HPDE6-E6E7 (cell line): Measurements from ENCODE around the gene TNF.
"Not testable (repeated sequence)": the region's sequence is repeated elsewhere in the genome, so short reads cannot be mapped to it uniquely, and the experiment has no call there.

Experiments used
- DNase-seq: peaks from one replicate; pipeline ENCODE4 v3.0.0; 2011; ENCODE audit warnings: missing footprints; ENCODE audit errors: extremely low spot score

Gene TNF

DNA sequence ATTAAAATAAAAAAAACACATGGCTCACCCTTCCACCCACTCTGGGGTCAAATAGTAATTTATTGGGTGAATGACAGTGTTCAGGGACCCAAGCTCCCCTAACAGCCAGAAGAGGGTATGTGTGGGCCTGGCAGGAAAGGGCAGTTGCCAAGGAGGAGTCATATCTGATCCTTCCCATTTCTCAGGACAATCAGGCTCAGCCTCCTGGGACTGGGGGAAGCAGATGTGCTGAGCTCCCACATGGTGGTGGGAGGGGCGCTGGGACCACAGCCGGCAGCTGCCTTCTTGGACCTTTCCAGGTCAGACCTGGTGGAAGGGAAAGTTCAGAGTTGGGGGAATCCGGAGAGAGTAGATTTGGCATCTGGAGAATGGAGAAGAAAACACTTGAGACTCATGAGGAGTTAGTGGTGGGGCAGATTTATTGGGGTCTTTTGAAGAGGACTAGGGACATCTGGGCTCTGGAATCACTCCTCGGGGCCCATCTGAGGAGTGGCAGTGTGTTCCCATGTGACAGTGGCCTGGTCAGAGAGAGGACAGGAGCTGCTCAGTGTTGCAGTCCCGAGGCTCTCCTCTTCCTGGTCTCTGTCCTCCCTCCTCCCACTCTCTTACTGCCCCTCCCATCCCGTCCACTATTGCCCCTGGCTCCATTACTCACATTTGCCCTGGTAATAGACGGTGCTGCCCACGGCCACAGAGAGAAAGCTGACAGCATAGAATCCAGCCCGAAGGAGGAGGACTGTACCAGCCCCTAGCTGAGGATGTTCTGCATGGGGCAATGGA is 13.7 kb downstream of the TNF start:
- no peak for DNase-seq

DNA sequence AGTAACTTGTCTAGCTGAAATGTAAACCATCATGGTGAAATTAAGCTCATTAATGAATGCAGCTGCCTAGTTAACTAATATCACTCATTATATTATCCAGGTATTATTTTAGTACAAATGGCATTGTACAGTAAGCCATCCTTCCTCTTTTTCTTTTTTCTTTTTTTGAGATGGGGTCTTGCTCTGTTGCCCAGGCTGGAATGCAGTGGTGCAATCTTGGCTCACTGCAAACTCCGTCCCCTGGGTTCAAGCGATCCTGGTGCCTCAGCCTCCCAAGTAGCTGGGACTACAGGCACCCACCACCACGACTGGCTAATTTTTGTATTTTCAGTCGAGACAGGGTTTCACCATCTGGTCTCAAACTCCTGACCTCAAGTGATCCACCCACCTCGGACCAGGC is 15.3 kb downstream of the TNF start:
- DNase-seq: not testable (repeated sequence)

- no peak for DNase-seq
These were observed 17.0 kb downstream of the TNF start for GRCh38 chr6:31592396-31592771.

DNA sequence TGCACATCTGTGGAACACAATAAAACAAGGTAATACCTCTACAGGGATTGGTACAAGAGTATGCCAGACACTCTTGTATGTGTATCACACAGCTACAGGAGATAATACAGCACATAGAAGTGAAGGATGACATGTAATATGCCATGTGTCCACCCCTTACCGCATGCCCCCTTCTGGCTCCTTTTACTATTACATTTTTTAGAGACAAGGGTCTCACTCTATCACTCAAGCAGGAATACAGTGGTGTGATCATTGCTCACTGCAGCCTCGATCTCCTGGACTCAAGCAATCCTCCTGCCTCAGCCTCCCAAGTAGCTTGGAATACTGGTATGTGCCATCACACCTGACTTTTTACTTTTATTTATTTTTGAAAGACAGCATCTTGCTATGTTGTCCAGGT is 21.6 kb downstream of the TNF start:
- DNase-seq: no peak

GRCh38 chr6:31607317-31607716 is 32.0 kb downstream of the TNF start:
- no peak for DNase-seq

DNA sequence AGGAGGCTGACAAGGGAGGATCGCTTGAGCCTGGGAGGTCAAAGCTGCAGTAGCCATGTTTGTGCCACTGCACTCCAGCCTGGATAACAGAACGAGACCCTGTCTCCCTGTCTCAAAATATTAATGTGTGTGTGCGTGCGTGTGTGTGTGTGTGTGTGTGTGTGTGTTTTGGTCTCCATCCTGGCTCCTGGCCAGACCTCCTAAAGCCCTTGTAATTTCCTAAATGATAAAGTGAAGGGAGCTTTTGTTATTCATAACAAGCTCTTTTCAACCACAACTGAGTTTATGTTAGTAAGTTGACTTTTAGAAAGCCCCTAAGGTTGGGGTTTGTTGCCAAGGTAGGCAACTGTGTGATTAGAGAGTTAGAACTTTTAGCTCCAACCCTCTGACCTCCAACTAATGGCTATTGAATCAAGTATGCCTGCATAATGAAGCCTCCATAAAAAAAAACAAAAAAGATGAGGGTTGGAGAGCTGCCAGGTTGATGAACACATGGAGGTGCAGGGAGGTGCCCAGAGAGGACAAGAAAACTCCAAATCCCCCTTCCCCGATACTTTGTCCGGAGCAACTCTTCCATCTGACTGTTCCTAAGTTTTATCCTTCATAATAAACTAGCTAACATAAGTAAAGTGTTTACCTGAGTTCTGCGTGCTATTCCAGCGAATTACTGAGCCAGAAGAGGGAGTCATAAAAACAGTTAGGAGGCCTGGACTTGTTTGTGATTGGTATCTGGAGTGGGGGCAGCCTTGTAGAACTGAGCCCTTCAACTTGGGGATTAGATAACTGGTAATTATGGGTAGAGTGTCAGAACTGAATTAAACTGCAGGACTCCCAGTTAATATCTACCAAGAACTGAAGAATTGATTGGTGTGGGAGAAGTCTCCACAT is 34.4 kb downstream of the TNF start:
- DNase-seq: no peak

- no peak for DNase-seq
These were observed 35.6 kb downstream of the TNF start for GRCh38 chr6:31610968-31611367.

DNA sequence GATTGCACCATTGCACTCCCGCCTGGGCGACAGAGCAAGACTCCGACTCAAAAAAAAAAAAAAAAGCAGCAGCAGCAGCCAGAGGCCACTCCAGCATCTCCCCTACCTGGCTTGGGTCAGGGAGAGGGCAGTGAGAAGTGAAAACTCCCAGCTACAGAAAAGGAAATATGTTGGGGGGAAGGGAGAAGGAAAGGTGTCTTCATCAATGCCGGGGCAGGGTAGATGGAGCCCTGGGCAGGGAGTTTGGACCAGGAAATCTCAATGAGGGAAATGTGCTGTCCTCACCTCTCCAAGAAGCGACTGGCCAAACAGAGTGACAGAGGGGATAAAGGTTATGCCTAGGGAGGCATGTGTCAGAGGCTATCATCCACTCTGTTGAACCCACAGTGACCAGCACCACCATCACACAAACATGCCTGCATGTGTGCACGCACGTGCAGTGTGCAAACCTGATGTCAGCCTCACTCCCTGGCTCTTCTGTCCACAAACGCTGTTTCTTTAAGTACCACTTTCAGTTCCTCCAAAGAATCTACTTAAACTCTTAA is 38.8 kb downstream of the TNF start:
- DNase-seq: no peak

DNA sequence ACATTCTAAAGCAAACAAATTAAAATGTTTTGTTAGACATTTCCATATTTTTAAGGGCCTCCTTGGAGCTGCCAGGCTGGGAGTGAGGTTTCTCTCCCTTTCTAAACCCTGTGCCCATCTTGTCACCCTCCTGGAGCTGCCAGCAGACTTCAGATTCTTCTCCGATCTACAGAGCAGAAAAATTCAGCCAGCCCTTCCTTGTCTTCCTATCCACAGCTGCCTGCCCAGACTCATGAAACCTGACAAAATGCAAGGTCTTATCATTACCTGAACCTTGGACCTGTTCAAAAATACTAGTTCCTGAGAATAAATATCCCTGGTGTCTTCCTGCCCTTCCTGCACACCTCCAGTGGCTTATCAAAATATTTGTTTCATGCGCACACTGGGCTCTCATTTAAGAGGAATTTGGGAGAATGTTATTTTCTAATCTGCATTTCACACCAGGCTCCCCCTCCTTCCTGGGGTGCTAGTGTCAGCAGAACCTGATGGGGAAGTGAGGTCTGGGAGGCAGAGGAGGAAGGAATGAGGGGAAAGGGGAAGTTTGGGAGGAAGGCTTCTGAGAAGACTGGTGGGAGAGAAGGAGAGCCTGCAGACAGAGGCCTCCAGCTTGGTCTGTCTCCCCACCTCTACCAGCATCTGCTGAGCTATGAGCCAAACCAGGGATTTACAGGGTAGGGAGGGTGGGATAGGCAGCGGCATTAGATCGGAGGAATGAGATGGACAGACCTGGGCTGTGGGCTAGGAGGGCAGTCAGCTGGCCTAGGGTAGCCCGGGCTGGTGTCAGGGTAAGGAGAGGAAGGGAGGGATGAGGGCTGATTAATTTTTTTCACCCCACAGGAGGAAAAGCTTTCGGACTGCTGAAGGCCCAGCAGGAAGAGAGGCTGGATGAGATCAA is 39.6 kb downstream of the TNF start, which contains the start of gene AIF1:
Gene AIF1 (plus strand): TSS at position 551 of the 895 bp plus-strand sequence. CDS start 96 bp downstream, at position 647.
- DNase-seq: no peak

DNA sequence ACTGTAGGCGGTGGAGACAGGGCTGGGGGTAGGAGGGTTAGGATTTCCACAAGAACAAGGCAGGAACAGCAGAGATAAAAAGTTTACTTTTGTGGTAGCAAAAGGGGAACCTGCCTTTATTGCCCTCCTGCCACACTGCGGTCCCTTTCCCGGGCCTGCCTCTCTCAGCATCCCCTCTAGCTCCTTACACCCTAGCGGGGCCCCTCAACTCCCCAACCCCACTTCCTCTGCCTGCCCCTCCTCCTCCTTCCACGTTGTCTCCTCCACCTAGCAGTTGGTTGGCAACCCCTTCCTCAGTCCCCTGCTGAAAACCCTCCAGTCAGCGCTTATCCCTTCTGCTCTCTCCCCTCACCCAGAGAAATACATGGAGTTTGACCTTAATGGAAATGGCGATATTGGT is 40.4 kb downstream of the TNF start:
- DNase-seq: no peak

- DNase-seq: no peak
These were observed 41.6 kb downstream of the TNF start for GRCh38 chr6:31617010-31617409.

DNA sequence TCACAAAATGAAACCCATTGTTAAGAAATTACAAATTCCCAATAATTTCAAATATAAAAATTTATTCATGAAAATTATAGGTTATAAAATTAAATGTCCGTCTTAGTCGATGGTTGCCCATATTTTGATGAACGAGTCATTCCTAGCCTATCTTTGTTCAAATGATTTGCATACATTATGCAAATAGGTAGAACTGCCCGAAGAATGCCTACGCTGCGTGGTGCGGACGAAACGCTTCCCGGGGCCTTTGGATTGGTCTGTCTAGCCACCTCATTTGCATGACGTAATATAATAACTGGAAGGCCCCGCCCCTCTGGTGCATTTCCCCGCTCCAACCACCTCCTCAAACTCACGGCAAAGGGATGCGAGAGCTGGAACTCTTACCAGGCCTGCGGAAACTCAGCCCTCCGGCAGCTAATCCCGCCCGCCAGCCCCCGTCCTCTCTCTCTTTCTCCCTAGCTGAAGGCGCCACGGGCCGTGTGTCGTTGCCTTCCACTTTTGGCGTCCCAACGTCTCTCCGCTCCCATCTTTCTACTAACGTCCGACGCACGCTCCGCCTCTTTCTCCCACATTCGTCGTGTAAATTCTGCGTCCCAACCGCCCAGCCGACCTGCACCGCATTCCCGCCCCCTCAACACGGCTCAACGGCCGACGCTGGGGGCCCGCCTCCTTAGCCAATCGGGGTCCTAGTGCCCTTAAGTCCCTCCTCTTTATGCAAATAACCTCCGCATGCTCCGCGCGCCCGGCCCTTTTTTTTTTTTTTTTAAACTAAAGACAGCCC is 44.6 kb downstream of the TNF start:
- DNase-seq: peak; percentile 98

DNA sequence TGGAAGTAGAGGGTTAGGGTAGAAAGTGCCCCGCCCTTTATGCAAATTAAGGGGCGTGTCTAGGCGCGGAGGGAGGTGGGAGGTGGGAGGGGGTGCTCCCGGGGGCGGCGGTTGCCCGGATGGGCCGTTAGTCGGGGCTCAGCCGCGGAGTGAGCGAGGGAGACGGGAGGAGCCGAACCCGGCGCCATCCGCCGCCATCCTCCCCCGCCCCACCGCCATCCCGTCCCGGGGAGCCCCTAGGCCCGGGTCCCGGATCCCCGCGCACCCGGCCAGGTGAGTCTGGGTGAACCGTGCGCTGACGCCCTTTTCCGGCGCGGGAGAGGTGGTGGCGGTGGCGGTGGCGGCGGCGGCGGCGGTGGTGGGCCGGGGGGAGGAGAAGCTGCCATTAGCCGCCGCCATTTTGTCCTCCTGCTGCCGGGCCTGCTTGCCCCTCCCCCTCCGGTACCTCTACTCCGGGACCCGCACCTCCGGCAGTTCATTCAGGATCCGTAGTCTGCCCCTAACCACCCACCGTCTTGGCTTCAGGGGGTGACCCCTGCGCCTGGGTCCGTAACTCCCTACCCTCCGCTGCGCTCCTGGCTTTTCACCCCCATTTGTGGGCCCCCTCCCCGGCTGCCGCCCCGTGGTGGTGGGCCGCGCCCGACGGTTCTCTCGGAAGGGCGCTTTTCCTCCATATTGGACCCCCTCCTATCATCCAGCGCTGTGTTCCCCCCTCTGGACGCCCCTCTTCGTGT is 45.4 kb downstream of the TNF start, which contains the start of gene PRRC2A:
Gene PRRC2A (plus strand): TSS at position 130 of the 734 bp plus-strand sequence. CDS start 2,075 bp downstream, outside the sequence.
- peak; percentile 41 for DNase-seq

GRCh38 chr6:31621320-31621939 is 46.1 kb downstream of the TNF start:
- no peak for DNase-seq

- no peak for DNase-seq
These were observed 46.6 kb downstream of the TNF start for GRCh38 chr6:31621991-31622390.

GRCh38 chr6:31622684-31623091 is 47.3 kb downstream of the TNF start:
- DNase-seq: peak; percentile 25

- DNase-seq: no peak
These were observed 48.7 kb downstream of the TNF start for GRCh38 chr6:31624070-31624469.

DNA sequence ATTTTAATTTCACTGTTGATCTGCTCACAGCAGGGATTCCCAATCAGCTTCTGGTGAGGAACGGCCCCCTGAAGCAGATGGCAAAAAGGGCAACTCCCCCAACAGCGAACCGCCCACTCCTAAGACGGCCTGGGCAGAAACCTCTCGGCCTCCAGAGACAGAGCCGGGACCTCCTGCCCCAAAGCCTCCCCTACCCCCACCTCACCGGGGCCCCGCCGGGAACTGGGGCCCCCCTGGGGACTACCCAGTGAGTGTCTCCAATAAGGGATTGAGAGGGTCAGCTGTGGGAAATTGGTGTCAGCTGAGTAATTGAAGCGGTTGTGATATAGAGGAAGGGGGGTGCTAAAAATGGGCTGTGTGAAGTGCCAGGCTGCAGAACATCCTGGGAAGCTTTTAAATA is 51.6 kb downstream of the TNF start:
- DNase-seq: no peak

DNA sequence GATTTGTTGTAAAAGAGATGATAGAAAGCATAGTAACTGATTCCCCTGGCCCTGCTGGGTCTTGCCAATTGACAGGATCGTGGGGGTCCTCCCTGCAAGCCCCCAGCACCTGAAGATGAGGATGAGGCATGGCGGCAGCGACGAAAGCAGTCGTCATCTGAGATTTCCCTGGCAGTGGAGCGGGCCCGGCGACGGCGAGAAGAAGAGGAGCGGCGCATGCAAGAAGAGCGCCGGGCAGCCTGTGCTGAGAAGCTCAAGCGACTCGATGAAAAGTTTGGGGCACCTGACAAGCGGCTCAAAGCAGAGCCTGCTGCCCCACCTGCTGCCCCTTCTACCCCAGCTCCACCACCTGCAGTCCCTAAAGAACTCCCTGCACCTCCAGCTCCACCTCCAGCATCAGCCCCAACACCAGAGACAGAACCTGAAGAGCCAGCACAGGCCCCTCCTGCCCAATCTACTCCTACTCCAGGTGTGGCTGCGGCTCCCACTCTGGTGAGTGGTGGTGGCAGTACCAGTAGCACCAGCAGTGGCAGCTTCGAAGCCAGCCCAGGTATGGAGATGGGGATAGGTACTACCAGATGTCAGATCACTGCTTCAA is 52.4 kb downstream of the TNF start:
- no peak for DNase-seq
